HG03442 (cell line): ENCODE measurements around the gene DPP10.

Experiments used
- ATAC-seq: cut with Tn5 transposase; IDR thresholded peaks from one replicate; pipeline ENCODE4 v1.9.1; 2021; ENCODE audit warnings: mild to moderate bottlenecking, moderate library complexity; ENCODE audit not compliant: unreplicated experiment

DPP10 gene

DNA sequence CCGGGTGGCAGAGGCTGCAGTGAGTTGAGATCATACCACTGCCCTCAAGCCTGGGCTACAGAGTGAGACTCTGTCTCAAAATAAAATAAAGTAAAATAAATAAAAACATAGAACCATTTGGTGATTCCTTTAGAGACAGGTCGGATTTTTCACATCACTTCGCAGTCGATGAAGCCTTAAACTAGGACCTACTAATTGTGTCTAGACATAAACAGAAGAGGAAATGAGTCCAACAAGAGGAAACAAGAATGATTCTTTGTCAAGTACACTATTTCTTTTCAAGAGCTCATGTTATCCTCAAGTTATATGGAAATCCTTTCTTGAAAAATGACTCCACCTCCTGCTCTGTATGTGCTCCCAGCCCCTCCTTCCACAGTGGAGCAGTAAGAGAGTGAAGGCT, 758.9 kb downstream of the DPP10 start:
- ATAC-seq = no peak

DNA sequence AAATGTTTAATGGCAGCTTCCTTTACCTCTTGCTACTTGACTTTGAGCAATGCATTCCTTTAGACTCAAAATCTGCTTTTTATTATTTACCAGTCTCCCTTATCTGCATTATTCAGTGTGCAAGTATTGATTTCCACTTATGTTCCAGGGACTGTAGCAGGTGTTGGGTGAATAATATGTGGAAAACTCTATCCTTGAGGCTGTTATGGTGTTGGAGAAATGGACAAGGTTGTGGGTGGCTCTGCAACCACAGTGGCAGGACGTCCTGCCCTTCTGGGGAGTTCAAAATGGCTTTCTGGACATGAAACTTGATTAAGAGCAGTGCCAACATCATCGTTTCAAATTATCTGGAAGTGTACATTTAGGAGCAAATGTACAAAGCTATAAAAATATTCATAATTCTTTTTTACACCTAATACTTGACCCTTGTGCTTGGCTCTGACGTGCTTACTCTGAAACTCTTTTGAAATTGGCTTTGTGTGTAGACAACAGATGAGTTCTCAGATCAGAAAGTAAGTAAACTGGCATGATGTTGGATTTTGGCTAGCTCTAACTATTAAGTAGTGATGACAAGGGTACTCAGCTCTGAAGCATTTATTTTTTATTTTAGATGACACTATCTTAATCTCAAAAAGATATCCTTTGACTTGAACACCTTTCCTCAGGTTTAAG, 766.2 kb downstream of the DPP10 start:
- ATAC-seq = no peak

DNA sequence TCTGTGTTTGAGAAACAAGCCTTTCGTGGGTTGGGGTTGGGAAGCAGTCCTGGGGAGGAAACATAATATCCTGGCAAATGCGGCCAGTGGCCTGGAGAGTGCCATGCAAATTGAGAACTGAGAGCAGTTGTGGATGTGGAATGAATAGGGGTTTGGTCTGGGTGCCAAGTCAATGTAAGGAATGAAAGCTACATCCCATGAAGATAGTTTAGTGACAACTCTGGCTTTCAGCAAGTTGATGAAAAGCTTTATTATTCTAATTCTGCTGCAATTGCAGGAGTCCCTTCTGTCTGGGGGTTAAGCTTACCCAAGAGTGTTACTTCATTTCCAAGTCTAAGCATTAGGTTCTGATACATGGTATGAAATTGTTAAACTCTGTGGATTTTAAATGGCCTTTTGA, 771.6 kb downstream of the DPP10 start:
- ATAC-seq = no peak

DNA sequence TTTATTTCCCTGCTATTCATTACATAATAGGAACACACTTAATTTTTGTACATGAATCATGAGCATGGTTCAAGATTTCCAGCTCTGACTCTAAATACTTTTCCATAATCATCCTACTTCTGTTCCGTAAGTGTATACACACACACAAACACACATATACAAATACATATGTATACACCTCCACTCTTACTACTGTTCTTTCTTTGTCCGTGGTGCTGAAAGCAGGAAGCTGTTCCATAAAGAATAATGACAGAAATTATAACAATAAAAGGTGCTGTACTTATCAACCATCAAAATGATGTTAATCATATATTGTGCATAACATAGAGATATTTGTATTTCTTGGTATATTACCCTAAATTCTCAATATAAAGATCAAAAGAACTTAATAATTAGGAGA, 776.9 kb downstream of the DPP10 start:
- no peak for ATAC-seq

DNA sequence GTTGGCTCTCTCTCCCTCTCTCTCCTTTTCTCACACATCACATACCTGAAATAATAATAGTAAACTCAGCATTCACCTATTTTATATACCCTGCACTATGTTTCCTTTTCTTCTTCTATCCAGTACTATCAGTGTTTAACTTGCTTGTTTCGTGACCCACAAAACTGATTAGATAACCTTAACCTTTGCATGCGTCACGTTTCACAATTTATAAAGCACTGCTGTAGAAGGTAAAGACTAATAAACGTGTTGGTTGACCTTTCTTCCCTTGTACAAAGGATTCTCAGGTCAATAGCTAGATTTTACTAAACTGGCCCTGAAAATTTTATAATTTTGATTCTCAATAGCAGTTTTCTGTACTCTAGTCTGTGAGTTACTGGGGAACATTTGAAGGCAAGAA, 791.7 kb downstream of the DPP10 start:
- ATAC-seq = no peak

DNA sequence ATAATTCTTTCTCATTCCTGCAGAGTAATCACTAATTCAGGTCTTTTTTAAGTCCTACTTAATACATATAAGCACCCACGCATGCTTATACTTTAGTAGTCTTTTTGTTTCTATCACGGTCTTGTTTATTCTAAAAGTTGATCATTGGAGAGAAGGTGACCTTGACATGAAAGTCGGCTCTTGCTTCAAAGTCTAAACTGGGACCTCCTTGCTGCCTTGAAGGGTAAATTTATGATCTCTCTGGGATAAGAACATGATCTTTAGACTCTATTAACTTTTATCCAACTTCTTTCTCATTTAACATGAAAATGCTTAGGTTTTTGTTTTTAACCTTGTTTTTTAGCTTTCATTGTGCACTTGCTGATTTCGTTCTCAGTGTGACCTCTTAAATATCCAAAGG, 792.3 kb downstream of the DPP10 start:
- no peak for ATAC-seq

DNA sequence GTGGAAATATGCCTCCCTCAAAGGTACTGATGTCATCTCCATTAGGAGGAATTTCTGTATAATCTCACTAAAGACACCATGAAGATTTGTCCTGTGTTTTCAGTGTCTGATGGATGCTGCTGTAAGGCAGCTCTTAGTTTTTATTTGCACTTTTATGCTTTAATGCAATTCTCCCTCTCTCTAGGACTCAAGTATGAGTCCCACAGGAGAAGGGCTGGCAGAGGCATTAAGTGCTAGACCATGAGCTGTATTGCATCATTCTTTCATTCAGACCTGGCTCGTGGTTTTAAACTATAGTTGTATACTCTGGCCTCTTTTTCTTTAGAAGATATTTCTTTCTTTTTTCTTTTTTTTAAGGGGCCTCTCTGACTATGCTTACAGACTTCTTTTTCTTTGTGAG, 805.6 kb downstream of the DPP10 start:
- no peak for ATAC-seq

DNA sequence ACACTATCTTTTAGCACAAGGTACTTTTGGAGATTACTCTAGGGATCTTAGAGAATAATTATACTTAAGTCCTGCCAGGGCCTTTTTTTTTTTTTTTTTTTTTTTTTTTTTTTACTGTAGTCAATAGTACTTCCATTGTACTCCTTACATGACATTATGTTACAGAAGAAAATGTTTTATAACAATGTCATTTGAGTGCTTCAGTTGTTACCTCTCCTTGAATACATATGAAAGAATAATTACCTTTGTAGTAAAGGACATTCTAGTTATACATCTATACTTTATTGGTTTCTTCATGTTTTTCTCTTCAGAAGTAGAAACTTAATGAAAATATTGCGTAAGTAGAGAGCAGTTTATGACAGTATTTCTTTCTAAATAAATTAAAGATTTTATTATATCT, 834.9 kb downstream of the DPP10 start:
- no peak for ATAC-seq

DNA sequence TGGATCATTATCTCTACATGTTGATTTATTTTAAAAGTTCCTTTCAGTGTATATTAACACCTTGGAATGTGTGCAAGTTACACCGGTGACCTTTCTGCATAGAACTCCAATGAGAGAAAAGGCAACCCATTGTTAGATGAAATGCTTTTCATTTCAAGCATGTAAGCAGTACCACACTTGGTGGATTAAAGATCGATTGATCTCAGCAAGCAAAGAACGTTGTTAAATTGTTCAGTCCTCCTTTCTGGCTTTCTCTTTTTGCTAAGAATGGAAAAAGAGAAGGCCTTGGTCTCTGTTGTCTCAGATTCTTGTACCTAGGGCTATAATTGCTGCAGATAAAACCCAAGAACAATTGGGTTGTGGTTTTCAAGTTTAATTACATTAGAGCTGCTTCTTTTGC, 843.0 kb downstream of the DPP10 start:
- no peak for ATAC-seq

DNA sequence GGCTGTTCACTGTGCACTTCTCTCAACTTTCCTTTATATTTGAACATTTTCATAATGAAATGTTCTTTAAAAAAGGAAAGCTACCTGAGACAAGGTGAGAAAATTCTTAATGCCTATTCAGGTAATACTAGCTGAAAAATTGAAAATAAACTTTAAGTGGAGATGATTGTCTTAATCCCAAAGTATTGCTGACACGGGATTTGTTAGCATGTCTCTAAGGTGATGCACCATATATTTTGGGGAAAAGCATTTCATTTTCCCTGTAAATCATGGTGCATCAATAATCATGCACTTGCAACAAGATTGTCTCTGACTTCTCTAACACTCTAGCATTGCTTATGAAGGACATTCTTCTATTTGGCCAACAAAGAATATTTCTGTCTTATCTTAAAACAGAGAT, 848.0 kb downstream of the DPP10 start:
- ATAC-seq = no peak

DNA sequence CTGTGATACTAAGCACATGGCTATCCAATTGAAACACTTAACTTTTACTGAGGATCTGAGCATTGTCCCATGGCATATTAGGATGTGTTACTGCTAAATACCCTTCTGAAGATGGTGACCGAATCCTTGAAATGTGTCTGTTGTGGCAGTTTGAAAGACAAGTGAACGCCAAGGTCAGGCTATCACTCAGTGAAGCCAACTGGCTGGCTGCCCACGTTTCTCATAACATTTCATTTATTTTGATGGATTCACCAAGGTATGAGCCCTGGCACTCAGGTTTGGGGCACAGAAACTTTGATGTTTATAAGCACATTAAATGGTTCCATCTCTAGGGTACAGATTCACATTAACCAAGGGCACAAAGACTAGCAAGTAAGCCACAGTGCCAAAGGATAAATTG, 850.3 kb downstream of the DPP10 start:
- no peak for ATAC-seq

DNA sequence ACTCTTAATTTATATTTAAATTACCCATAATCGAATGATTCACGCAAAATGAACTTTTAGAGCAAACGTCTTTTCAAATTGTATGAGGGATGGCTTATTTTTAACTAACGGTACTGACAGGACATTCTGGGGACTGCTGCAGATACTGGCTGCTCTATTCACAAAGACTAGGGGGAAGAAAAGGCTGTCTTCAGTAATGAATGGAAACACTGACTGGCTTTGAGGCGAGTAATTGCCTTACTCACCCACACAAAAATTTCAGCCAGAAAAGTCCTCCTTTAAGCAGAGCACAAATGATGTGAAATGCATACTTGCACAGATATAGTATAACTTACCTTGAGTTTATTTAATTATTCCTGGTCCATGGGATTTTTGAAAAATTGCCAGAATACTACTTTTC, 852.6 kb downstream of the DPP10 start:
- no peak for ATAC-seq

DNA sequence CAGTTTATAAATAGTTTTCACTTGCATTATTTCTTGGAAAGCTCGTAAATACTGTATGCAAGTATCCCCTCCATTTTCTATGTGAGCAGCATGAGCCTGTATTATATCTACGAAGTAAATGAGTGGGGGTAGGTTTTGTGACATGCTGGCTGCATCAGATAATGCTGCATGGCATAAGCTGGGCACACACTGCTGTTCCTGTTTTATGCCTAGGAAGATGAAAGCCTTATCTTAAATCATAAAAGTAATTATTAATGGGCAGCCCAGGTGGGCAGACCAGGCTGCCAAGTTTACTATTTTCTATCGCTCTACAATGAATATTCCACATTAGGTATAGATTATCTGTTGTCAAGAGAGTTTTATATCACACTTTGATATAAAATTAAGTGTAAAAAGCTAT, 854.6 kb downstream of the DPP10 start:
- ATAC-seq = no peak

DNA sequence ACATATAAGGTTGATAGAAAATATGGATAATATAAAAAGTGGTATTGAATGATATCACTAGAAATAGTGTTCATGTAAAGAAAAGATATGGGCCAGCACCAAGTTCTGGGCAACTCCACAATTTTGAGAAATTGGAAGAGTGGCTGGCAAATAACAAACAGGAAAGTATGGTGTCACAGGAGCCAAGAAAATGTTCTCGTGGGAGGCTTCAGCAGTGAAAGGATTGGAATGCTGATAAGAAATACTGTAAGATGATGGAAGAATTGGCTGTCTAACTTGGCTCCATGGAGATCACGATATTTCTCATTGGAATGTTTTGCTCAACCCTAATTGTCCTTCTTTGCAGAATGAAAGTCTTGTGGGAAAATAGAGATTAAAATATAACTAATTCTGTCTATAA, 856.8 kb downstream of the DPP10 start:
- ATAC-seq = no peak

DNA sequence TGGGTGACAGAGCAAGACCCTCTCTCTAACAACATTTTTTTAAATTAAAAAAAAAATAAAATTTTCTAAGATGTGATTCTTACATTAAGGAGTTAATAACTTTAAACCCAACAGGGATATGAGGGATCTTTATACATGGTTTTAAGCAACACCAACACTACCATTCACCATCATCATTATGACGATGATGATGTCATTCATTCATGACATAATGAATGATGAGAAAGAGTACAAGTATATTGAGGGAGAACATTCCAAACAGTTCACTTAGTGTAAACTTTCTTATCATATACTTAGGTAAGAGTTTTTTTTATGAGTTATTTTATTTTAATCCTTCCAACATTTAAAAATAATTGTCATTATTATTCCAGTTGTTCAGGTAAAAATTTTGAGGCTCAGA, 863.3 kb downstream of the DPP10 start:
- ATAC-seq = no peak

DNA sequence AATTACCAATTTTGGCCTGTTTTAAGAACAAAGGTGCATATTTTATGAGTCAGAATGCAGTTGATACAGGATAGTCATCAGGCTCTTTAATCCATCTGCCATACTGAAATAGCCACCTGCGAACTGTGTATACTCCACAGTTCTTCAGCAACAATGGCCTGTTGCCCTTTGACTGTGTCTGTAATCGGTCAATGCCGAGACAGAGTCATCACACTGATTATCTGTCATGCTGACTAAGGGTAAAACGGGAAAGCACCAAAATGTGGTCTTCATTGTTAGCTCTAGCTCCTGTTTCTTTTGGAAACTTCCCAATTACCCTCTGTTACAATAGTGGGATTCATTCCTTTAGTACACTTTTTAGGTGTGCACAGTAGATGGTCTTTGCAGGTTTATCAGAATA, 871.7 kb downstream of the DPP10 start:
- no peak for ATAC-seq

DNA sequence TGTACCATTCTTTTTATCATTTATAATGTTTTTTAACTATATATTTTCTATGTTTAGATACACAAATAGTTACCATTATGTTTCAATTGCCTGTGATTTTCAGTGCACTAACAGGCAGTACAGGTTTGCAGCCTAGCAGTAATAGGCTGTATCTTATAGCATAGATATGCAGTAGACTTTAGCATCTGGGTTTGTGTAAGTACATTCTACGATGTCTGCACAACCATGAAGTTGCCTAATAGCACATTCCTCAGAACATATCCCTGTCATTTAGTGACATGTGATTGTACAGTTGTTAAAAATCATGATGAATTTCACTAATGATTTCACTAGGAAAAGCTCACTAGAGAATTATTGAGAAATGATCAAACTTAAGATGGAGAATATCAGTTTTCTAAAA, 884.6 kb downstream of the DPP10 start:
- ATAC-seq = no peak

DNA sequence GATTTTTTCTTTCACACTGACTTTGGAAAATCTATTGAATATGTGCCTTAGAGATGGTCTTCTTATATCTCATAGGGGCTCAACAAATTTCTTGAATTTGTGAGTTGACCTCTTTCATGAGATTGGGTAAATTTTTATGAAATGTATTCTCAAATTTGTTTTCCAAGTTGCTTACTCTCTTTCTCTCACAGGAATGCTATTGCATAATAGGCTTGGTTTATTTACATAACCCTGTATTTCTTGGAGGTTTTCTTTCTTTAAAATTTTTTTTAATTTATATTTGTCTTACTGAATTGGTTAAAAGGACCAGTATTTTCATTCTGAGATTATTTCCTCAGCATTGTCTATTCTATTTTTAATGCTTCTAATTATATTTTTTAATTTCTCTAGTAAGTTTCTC, 917.1 kb downstream of the DPP10 start:
- no peak for ATAC-seq

DNA sequence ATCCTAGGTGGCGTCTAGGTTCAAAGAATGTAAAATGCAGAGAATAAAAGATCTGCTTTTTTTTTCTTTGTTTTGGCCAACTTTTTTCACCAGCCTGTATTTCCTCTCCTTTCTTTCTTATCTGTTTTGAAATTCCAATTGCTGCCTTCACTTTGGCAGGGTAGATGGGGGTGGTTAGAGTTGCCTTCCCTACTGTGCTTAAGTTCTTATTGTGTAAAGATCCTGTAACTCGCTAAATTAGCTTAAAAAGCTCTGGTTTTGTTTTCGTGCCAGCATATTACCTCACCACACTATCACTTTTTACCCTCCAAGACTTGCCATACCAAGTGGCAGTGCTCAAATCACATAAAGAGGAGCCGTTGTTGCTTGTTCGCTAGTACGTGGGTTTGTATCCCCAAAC, 921.7 kb downstream of the DPP10 start:
- ATAC-seq = no peak

DNA sequence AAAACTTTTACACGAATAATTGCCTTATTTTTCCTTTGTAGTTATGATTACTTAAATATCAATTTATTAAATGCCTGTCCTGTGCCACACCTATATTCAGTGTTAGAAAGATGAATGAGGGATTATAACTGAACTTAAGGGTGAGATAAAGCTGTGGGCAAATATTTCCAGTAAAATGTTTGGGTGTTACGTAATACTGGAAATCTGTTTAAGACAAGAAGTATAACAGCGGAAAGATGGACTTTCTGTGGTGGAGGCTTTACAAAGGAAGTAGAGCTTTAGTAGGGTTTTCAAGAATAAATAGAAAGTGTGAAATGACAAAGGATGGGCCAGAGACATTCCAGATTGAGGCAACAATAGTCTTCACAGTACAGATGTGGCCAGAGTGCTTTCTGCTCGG, 927.0 kb downstream of the DPP10 start:
- ATAC-seq = no peak

DNA sequence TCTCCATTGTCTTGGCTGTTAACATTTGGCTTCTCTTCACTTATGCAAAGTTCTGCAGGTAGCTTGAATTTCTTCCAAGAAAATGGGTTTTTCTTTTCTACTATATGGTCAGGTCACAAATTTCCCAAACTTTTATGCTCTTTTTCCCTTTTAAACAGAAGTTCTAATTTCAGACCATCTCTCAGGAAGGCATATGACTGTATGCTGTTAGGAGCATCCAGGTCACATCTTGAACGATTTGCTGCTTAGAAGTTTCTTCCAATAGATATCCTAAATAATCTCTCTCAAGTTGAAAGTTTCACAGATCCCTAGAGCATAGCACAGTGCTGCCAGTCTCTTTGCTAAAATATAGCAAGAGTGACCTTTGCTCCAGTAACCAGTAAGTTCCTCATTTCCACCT, 932.5 kb downstream of the DPP10 start:
- ATAC-seq = no peak

DNA sequence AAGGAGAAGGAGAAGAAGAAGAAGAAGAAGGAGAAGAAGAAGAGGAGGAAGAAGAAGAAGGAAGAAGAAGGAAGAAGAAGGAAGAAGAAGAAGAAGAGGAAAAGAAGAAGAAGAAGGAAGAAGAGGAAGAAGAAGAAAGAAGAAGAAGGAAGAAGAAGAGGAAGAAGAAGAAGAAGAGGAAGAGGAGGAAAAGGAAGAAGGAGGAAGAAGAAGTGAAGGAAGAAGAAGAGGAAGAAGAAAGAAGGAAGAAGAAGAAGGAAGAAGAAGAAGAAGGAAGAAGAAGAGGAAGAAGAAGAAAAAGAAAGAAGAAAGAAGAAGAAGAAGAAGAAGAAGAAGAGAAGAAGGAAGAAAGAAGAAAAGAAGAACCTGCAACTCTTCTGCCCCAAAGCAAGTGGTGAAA, 942.0 kb downstream of the DPP10 start:
- ATAC-seq = no peak

DNA sequence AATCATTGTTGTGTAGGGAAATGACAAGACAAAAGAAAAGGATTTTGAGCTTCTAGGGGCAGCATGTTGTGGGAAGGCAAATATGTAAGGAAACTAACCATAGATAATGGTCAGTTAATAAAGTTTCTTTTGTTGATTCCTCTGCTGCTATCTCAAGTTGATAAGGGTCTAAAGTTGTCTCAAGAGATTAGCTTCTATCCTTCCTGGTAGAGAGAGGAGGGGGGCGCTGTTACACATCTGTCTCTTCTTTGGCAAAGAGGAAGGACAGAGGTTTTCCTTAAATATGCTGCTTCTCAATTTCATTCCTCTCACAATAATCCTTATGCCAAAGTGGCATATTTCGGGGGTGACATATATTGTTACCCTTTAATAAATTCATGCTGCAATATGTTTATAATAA, 944.0 kb downstream of the DPP10 start:
- ATAC-seq = no peak

DNA sequence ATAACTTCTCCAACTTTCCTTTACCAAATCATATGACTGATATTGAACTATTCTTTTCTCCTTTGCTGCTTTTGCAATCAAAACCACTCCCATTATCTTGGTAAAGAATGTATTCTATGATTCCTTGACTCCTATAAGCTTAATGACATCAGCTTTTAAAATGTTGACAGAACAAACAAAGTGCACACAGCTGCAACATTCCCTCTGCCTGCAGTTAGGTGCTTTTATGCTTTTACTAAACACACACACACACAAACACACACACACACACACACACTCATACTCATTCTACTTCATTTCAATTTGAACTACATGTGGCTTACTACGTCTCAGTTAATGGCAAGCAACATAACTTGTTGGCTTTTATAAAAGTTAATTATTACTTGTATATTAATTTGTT, 946.6 kb downstream of the DPP10 start:
- ATAC-seq = no peak
